SU-DHL-6 (cell line): ENCODE data around the gene PHF21B.

ENCODE experiments used
- H2AFZ ChIP-seq: fragments of 200-600 bp; sonication (generic); 2 replicates; pipeline ENCODE4 v1.6.1; 2014; ENCODE audit warnings: low read depth, mild to moderate bottlenecking, moderate library complexity, mixed read lengths, antibody characterized with exemption, low read length; ENCODE audit not compliant: severe bottlenecking
- H3F3A ChIP-seq: fragments of 200-600 bp; shearing (Covaris generic); 2 replicates; pipeline ENCODE4 v1.6.0; 2016; ENCODE audit warnings: antibody characterized with exemption, mild to moderate bottlenecking; ENCODE audit not compliant: insufficient read depth
- H3K27ac ChIP-seq: fragments of 200-600 bp; sonication (generic); 2 replicates; pipeline ENCODE4 v1.5.1; 2016; ENCODE audit warnings: low read depth, mild to moderate bottlenecking, low read length, moderate library complexity, mixed read lengths
- H3K27me3 ChIP-seq: fragments of 200-600 bp; sonication (generic), shearing (Covaris generic); 2 replicates; pipeline ENCODE4 v1.6.0; 2014; ENCODE audit warnings: mild to moderate bottlenecking, low read length
- H3K36me3 ChIP-seq: fragments of 200-600 bp; sonication (generic); 2 replicates; pipeline ENCODE4 v1.6.1; 2014; ENCODE audit warnings: mild to moderate bottlenecking, low read length, mixed read lengths
- H3K4me2 ChIP-seq: fragments of 300-600, 200-600 bp; shearing (Covaris generic), sonication (generic); 2 replicates; pipeline ENCODE4 v1.6.0; 2014; ENCODE audit warnings: low read length, low read depth, mild to moderate bottlenecking; ENCODE audit not compliant: poor library complexity, severe bottlenecking
- H3K4me3 ChIP-seq: fragments of 200-600 bp; sonication (generic); 2 replicates; pipeline ENCODE4 v1.5.1; 2014; ENCODE audit warnings: antibody characterized with exemption, low read length, mild to moderate bottlenecking, mixed read lengths; ENCODE audit not compliant: insufficient read depth, poor library complexity, severe bottlenecking
- H3K79me2 ChIP-seq: fragments of 200-600 bp; sonication (generic); 2 replicates; pipeline ENCODE4 v1.6.1; 2014; ENCODE audit warnings: mild to moderate bottlenecking, low read length, moderate library complexity; ENCODE audit not compliant: insufficient read depth
- H3K9ac ChIP-seq: fragments of 200-600 bp; sonication (generic); 2 replicates; pipeline ENCODE4 v1.7.0; 2014; ENCODE audit warnings: mild to moderate bottlenecking, low read length
- H3K9me2 ChIP-seq: fragments of 200-600 bp; sonication (generic); replicated peaks from 2 replicates; pipeline ENCODE4 v1.6.1; 2014; ENCODE audit warnings: low read length; ENCODE audit not compliant: insufficient read depth
- H3K9me3 ChIP-seq: fragments of 200-600 bp; sonication (generic); 2 replicates; pipeline ENCODE4 v1.6.1; 2014; ENCODE audit warnings: low read length, mixed read lengths; ENCODE audit not compliant: insufficient read depth
- H4K20me1 ChIP-seq: fragments of 200-600 bp; sonication (generic); 2 replicates; pipeline ENCODE4 v1.6.1; 2014; ENCODE audit warnings: low read depth, mild to moderate bottlenecking, antibody characterized with exemption, low read length, moderate library complexity, mixed read lengths
- EZH2phosphoT487 ChIP-seq: fragments of 200-600 bp; sonication (generic), shearing (Covaris generic); conservative IDR thresholded peaks from 2 replicates; pipeline ENCODE4 v1.6.1; 2018; ENCODE audit warnings: mild to moderate bottlenecking, antibody characterized with exemption, low read length, moderate library complexity, mixed read lengths
- TF ChIP-seq, protein P1 (sequence below): fragments of 200-600 bp; sonication (generic); IDR thresholded peaks from one replicate; pipeline ENCODE4 v1.5.1; 2017; ENCODE audit warnings: antibody characterized with exemption, mild to moderate bottlenecking, low read length, moderate library complexity; ENCODE audit not compliant: insufficient read depth, poor library complexity, severe bottlenecking

PHF21B gene

GRCh38 chr22:44845191-44845590 is 164.6 kb downstream of the PHF21B start:
- no peaks in the 10 kb centered on the region for H3K27me3 ChIP-seq
- H2AFZ ChIP-seq = no peak overlapping the region
- no peaks in the 10 kb centered on the region for H3K36me3 ChIP-seq
- H3F3A ChIP-seq = no peaks in the 10 kb centered on the region
- no peaks in the 10 kb centered on the region for H3K9me3 ChIP-seq
- no peak overlapping the region for H3K4me3 ChIP-seq
- TF ChIP-seq EZH2phosphoT487 = no peak
- TF ChIP-seq, protein P1, sequence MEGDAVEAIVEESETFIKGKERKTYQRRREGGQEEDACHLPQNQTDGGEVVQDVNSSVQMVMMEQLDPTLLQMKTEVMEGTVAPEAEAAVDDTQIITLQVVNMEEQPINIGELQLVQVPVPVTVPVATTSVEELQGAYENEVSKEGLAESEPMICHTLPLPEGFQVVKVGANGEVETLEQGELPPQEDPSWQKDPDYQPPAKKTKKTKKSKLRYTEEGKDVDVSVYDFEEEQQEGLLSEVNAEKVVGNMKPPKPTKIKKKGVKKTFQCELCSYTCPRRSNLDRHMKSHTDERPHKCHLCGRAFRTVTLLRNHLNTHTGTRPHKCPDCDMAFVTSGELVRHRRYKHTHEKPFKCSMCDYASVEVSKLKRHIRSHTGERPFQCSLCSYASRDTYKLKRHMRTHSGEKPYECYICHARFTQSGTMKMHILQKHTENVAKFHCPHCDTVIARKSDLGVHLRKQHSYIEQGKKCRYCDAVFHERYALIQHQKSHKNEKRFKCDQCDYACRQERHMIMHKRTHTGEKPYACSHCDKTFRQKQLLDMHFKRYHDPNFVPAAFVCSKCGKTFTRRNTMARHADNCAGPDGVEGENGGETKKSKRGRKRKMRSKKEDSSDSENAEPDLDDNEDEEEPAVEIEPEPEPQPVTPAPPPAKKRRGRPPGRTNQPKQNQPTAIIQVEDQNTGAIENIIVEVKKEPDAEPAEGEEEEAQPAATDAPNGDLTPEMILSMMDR = no peak
- no peaks in the 10 kb centered on the region for H3K79me2 ChIP-seq
- no peak overlapping the region for H3K27ac ChIP-seq
- H3K9ac ChIP-seq = no peak overlapping the region
- no peaks in the 10 kb centered on the region for H3K9me2 ChIP-seq
- H3K4me2 ChIP-seq = no peak overlapping the region
- no peaks in the 10 kb centered on the region for H4K20me1 ChIP-seq

DNA sequence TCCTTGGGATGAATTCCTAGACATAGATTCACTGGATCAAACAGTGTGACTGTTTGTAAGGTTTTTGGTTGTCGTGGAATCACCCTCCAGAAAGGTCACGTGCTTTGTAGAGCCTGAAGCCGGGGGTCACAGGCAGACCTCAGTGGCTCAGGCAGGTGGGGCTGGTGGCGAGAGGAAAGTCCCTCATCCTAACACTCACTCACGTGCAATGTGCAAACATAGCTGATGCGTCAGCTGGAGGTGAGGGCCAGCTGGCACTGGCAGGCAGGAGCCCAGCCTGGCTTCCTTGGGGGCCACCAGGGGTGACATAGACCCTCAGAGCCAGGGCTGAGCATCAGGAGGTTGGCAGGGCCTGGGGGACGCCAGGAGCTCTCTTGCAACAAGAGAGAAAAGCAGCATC is 167.4 kb downstream of the PHF21B start:
- no peaks in the 10 kb centered on the region for H3K36me3 ChIP-seq
- H3K27me3 ChIP-seq = no peaks in the 10 kb centered on the region
- H3K4me3 ChIP-seq = no peak overlapping the region
- no peaks in the 10 kb centered on the region for H3K79me2 ChIP-seq
- no peak overlapping the region for H3K9ac ChIP-seq
- no peaks in the 10 kb centered on the region for H3K9me3 ChIP-seq
- H3K9me2 ChIP-seq = no peaks in the 10 kb centered on the region
- no peak overlapping the region for H3K4me2 ChIP-seq
- H2AFZ ChIP-seq = no peak overlapping the region
- TF ChIP-seq, protein P1 = no peak
- no peak for TF ChIP-seq EZH2phosphoT487
- no peak overlapping the region for H3K27ac ChIP-seq
- H3F3A ChIP-seq = no peaks in the 10 kb centered on the region
- no peaks in the 10 kb centered on the region for H4K20me1 ChIP-seq

GRCh38 chr22:44840611-44841322 is 169.0 kb downstream of the PHF21B start:
- TF ChIP-seq, protein P1 = no peak
- no peak for TF ChIP-seq EZH2phosphoT487
- Histone ChIP-seq H3K27me3 (no peaks in the 10 kb centered on the region), H4K20me1 (no peaks in the 10 kb centered on the region), H3K36me3 (no peaks in the 10 kb centered on the region), H3K79me2 (no peaks in the 10 kb centered on the region), H3K9me2 (no peaks in the 10 kb centered on the region), H3K9me3 (no peaks in the 10 kb centered on the region), H3K9ac (no peak overlapping the region), H3F3A (no peaks in the 10 kb centered on the region), H3K4me3 (no peak overlapping the region), H3K27ac (no peak overlapping the region), H3K4me2 (no peak overlapping the region), H2AFZ (no peak overlapping the region)
